ENCODE data around the gene TMEM225B. TPM values are rescaled to one million over a fixed set of nuclear protein-coding genes. Genes with fewer than 3 reads are reported as not detected.

Gene TMEM225B
- total and polyA plus RNA-seq, 2 donors from 2014 or later, result 1.6 to 2.6 TPM

GRCh38 chr7:99557196-99557607, 40.9 kb upstream of the TMEM225B start:
- DNase-seq, result no peak

GRCh38 chr7:99557940-99558305, 40.1 kb upstream of the TMEM225B start:
- DNase-seq (no peak), FAIRE-seq (no peak)
- intact Hi-C loops (cut with DNase I), result no loop called here
- Histone ChIP-seq H3K36me3 (ENCODE audit: control insufficient read depth in 2 of 3, insufficient read depth in 3 of 3, low read length in 3 of 3) (peaks cover 14 to 26% (median 22%) of the 10 kb centered on the region in 3 donors), H3K9me3 (ENCODE audit: control insufficient read depth in 2 of 3, insufficient read depth in 1 of 3, low read length in 3 of 3) (no peaks in the 10 kb centered on the region), H3K9ac (ENCODE audit: low read length in 3 of 3) (peak overlapping the region; percentile 79 to 99 (median 84)), H3K4me3 (ENCODE audit: low read length in 3 of 3) (peak overlapping the region; percentile 80 to 89 (median 87)), H3K27ac (ENCODE audit: low read depth in 2 of 2, low read length in 2 of 2) (peak overlapping the region; percentile 89 to 98), H3K4me1 (ENCODE audit: control insufficient read depth in 2 of 3, insufficient read depth in 2 of 3, low read depth in 1 of 3, low read length in 3 of 3) (peaks cover 0 to 8% (median 4%) of the 10 kb centered on the region in 3 donors), H3K27me3 (ENCODE audit: control insufficient read depth, insufficient read depth, low read length) (no peaks in the 10 kb centered on the region)
- TF ChIP-seq CTCF (IDR thresholded peaks at IDR 0.05; ENCODE audit: borderline replicate concordance, extremely low read depth, insufficient read depth), result no peak

More at GRCh38 chr7:99557196-99557607, 40.9 kb upstream of the TMEM225B start:
- no peaks in the 10 kb centered on the region for H3K27me3 ChIP-seq (ENCODE audit: control insufficient read depth, insufficient read depth, low read length)
- H3K36me3 ChIP-seq (ENCODE audit: control insufficient read depth in 2 of 3, insufficient read depth in 3 of 3, low read length in 3 of 3), result peaks cover 12 to 19% (median 15%) of the 10 kb centered on the region in 3 donors
- H3K4me1 ChIP-seq (ENCODE audit: control insufficient read depth in 2 of 3, insufficient read depth in 2 of 3, low read depth in 1 of 3, low read length in 3 of 3), result peaks cover 0 to 13% (median 4%) of the 10 kb centered on the region in 3 donors
- H3K27ac ChIP-seq (ENCODE audit: low read depth in 2 of 2, low read length in 2 of 2), result no peak overlapping the region
- intact Hi-C loops (cut with DNase I), result no loop called here
- TF ChIP-seq CTCF (IDR thresholded peaks at IDR 0.05; ENCODE audit: borderline replicate concordance, extremely low read depth, insufficient read depth), result no peak
- peak overlapping the region in 2 of 3 donors; percentile 79 to 84 for H3K9ac ChIP-seq (ENCODE audit: low read length in 3 of 3)
- H3K9me3 ChIP-seq (ENCODE audit: control insufficient read depth in 2 of 3, insufficient read depth in 1 of 3, low read length in 3 of 3), result no peaks in the 10 kb centered on the region
- FAIRE-seq, result no peak
- H3K4me3 ChIP-seq (ENCODE audit: low read length in 3 of 3), result peak overlapping the region; percentile 80 to 89 (median 87)

DNA sequence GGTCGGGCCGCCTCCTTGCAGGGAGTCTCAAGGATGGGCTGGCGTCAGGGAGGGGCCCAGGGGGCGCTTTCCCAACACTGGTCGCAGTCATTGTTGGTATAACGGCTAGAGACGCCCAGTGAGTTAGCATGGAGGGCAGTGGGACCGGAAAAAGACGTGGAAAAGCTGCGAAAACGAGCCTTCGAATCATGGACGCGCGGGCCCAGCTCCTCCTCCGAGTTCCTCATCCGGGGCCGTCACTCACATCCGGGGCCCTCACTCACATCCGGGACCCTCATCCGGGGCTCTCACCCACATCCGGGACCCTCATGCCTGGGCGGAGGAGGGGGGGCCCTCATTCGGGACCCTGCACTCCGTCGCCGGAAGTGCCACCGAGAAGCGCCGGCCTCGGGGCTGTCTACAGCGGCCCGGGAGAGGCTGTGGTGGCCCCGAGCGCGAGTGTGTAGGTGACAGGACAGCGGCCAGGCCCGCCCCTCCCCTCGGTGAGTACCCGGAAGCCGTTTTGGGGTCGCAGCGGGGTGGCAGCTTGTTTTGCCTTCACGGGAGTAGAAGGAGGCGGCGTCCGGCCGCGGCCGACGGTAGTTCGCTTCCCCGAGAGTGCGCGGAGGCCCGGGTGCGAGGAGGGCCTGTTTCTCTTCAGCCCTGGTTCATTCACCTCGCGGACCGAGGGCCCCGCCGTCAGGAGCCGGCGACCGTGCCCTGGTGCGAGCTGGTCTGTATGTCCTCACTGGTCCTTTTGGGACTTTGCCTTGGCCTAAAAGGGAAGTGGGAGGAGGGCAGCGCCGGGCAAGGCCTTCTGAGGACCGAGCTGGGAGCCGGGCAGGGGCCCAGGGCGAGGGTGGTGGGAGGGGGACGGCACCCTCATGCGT, 39.5 kb upstream of the TMEM225B start, which contains the start of gene ZNF655:
TSS of gene ZNF655 (plus strand) at position 337 of the 869 bp plus-strand sequence. CDS start 1,918 bp downstream, outside the sequence.
- no peaks in the 10 kb centered on the region for H3K27me3 ChIP-seq (ENCODE audit: control insufficient read depth, insufficient read depth, low read length)
- H3K36me3 ChIP-seq (ENCODE audit: control insufficient read depth in 2 of 3, insufficient read depth in 3 of 3, low read length in 3 of 3), result peaks cover 15 to 28% (median 23%) of the 10 kb centered on the region in 3 donors
- no peaks in the 10 kb centered on the region for H3K9me3 ChIP-seq (ENCODE audit: control insufficient read depth in 2 of 3, insufficient read depth in 1 of 3, low read length in 3 of 3)
- intact Hi-C loops (cut with DNase I), result no loop called here
- FAIRE-seq (no peak), DNase-seq (peak; percentile 96 to 98 (median 97))
- peak within 1 kb of the TSS; percentile 79 to 99 (median 84) for H3K9ac ChIP-seq (ENCODE audit: low read length in 3 of 3)
- H3K27ac ChIP-seq (ENCODE audit: low read depth in 2 of 2, low read length in 2 of 2), result peak within 1 kb of the TSS; percentile 89 to 98
- peaks cover 0 to 8% (median 4%) of the 10 kb centered on the region in 3 donors for H3K4me1 ChIP-seq (ENCODE audit: control insufficient read depth in 2 of 3, insufficient read depth in 2 of 3, low read depth in 1 of 3, low read length in 3 of 3)
- peak within 1 kb of the TSS; percentile 80 to 89 (median 87) for H3K4me3 ChIP-seq (ENCODE audit: low read length in 3 of 3)
- no peak for TF ChIP-seq CTCF (IDR thresholded peaks at IDR 0.05; ENCODE audit: borderline replicate concordance, extremely low read depth, insufficient read depth)

All from kidney (tissue), 14 donors.